K562 (cell line): ENCODE results near the gene TRMT112. TPM values are rescaled to one million over a fixed set of nuclear protein-coding genes. Genes with fewer than 3 reads are reported as not detected.

Source experiments
- ATAC-seq: fragments of 200-7000 bp; cut with Tn5 transposase; 3 replicates; pipeline ENCODE4 v1.9.1; 2020; ENCODE audit warnings: moderate library complexity
- BruUV-seq: library from RNA; stranded (reverse); fragments of 400-500 nt; replicated peaks from 2 replicates; lab custom pipeline; 2021; lab: Mats Ljungman, UMichigan
- CTCF ChIA-PET: fragments of 300-600 bp; formaldehyde crosslinking; extraction: SDS; loops from one replicate; lab custom pipeline; 2021; ENCODE audit warnings: low intra/inter-chr PET ratio; lab: Yijun Ruan, JAX
- POLR2A ChIA-PET: fragments of 300-600, 350-650 bp; sonication (Branson Sonifier 250); formaldehyde crosslinking; extraction: SDS; loops from one replicate; lab custom pipeline; 2021; ENCODE audit warnings: antibody characterized with exemption, inconsistent platforms; lab: Yijun Ruan, JAX
- DNase-seq, 4 experiments: peaks; one replicate each; pipeline versions ENCODE4 v3.0.0 to v3.0.0-alpha.2; 2011 to 2018; ENCODE audit warnings: low spot score in 3 of 4, mixed read lengths in 3 of 4; ENCODE audit errors: extremely low read depth in 1 of 4
- FAIRE-seq: peaks from 2 replicates; lab custom pipeline; 2011; peaks lifted over from hg19 to GRCh38; lab: Jason Lieb, UNC
- H2AFZ ChIP-seq: 2 replicates; pipeline ENCODE4 v1.6.0; 2011; ENCODE audit warnings: low read depth, low read length, control low read depth, inconsistent platforms
- H3K27ac ChIP-seq: fragments of 200-600 bp; 3 replicates; pipeline ENCODE4 v1.8.0; 2011; ENCODE audit warnings: low read depth, mild to moderate bottlenecking, control low read depth, inconsistent platforms, low read length, moderate library complexity, mixed read lengths; ENCODE audit errors: extremely low read depth
- H3K27me3 ChIP-seq, 2 experiments: fragments of 300-600 bp in 1 of 2; 2 replicates in 1 of 2; 3 replicates in 1 of 2; pipeline versions ENCODE4 v1.6.0 to v1.8.0; 2011; ENCODE audit warnings: inconsistent platforms in 2 of 2, low read length in 2 of 2, mild to moderate bottlenecking in 1 of 2, mixed read lengths in 1 of 2, moderate library complexity in 1 of 2; ENCODE audit not compliant: control insufficient read depth in 2 of 2, insufficient read depth in 2 of 2
- H3K36me3 ChIP-seq: fragments of 300-600 bp; 3 replicates; pipeline ENCODE4 v1.8.0; 2011; ENCODE audit warnings: mild to moderate bottlenecking, low read length, inconsistent platforms; ENCODE audit not compliant: control insufficient read depth, insufficient read depth
- H3K4me1 ChIP-seq, 2 experiments: fragments of 200-600 bp in 1 of 2; replicated peaks in 1 of 2; 2 replicates in 1 of 2; 3 replicates in 1 of 2; pipeline versions ENCODE4 v1.5.1 to v1.8.0; 2011; ENCODE audit warnings: inconsistent platforms in 2 of 2, low read length in 2 of 2, mild to moderate bottlenecking in 1 of 2, mixed read lengths in 1 of 2, moderate library complexity in 1 of 2; ENCODE audit not compliant: control insufficient read depth in 2 of 2, insufficient read depth in 2 of 2
- H3K4me2 ChIP-seq: 2 replicates; pipeline ENCODE4 v1.6.1; 2011; ENCODE audit warnings: low read length, control low read depth, inconsistent platforms, mixed read lengths; ENCODE audit not compliant: insufficient read depth
- H3K4me3 ChIP-seq: fragments of 200-600 bp; sonication (generic), shearing (Covaris generic); 2 replicates; pipeline ENCODE4 v1.5.1; 2016; ENCODE audit warnings: control low read depth, inconsistent platforms
- H3K79me2 ChIP-seq: fragments of 200-600 bp; 3 replicates; pipeline ENCODE4 v1.8.0; 2011; ENCODE audit warnings: low read length, inconsistent platforms; ENCODE audit not compliant: control insufficient read depth, insufficient read depth
- H3K9ac ChIP-seq, 2 experiments: 2 replicates each; pipeline versions ENCODE4 v1.6.0 to v1.6.1; 2011; ENCODE audit warnings: low read depth in 2 of 2, low read length in 2 of 2, control low read depth in 1 of 2, inconsistent platforms in 1 of 2, mild to moderate bottlenecking in 1 of 2, mixed read lengths in 1 of 2; ENCODE audit not compliant: insufficient read depth in 1 of 2
- H3K9me1 ChIP-seq: one replicate; pipeline ENCODE4 v1.6.0; 2011; ENCODE audit warnings: inconsistent platforms, mild to moderate bottlenecking, low read length, moderate library complexity; ENCODE audit not compliant: control insufficient read depth, insufficient read depth
- H3K9me3 ChIP-seq: replicated peaks from 2 replicates; pipeline ENCODE4 v1.5.1; 2011; ENCODE audit warnings: low read depth, low read length, inconsistent platforms; ENCODE audit not compliant: control insufficient read depth, insufficient read depth
- H4K20me1 ChIP-seq: replicated peaks from 2 replicates; pipeline ENCODE4 v1.6.1; 2011; ENCODE audit warnings: low read length, inconsistent platforms, mixed read lengths; ENCODE audit not compliant: control insufficient read depth, insufficient read depth
- C11orf30 ChIP-seq: fragments of 450-650 bp; IDR thresholded peaks from 2 replicates; pipeline ENCODE4 v1.6.1; 2016; ENCODE audit warnings: low read depth, mild to moderate bottlenecking
- CBX2 ChIP-seq: fragments of 200-600 bp; sonication (generic); IDR thresholded peaks from one replicate; pipeline ENCODE4 v1.6.1; 2012; ENCODE audit warnings: mild to moderate bottlenecking, low read length, inconsistent platforms; ENCODE audit not compliant: insufficient read depth, poor library complexity, severe bottlenecking
- CCNT2 ChIP-seq: IDR thresholded peaks from 2 replicates; pipeline ENCODE4 v1.6.1; 2011; ENCODE audit warnings: borderline replicate concordance, low read depth, mild to moderate bottlenecking, moderate library complexity, mixed read lengths, low read length; ENCODE audit not compliant: insufficient read length; ENCODE audit errors: extremely low read depth
- DPF2 ChIP-seq: fragments of 450-650 bp; IDR thresholded peaks from 2 replicates; pipeline ENCODE4 v1.6.1; 2016
- KLF10 ChIP-seq: fragments of 250-450 bp; sonication (Bioruptor Pico); IDR thresholded peaks from 2 replicates; pipeline ENCODE4 v1.6.1; 2021; ENCODE audit warnings: matching md5 sums
- SAFB ChIP-seq: fragments of 200-400 bp; formaldehyde crosslinking; IDR thresholded peaks from 2 replicates; pipeline ENCODE4 v1.6.1; 2017; ENCODE audit warnings: low read depth, low read length, borderline replicate concordance
- ZBTB43 ChIP-seq: sonication (generic); formaldehyde crosslinking; IDR thresholded peaks from 2 replicates; pipeline ENCODE4 v1.8.0; 2023; ENCODE audit warnings: mild to moderate bottlenecking, missing genetic modification reagents
- ZNF347 ChIP-seq: fragments of 450-650 bp; formaldehyde crosslinking; IDR thresholded peaks from 2 replicates; pipeline ENCODE4 v1.4.0; 2020; ENCODE audit warnings: low read depth, mild to moderate bottlenecking, moderate library complexity
- ZNF717 ChIP-seq: fragments of 250-450 bp; sonication (Bioruptor Pico); IDR thresholded peaks from 2 replicates; pipeline ENCODE4 v1.5.0; 2021
- ZNF79 ChIP-seq: fragments of 250-450 bp; sonication (Bioruptor Pico); IDR thresholded peaks from 2 replicates; pipeline ENCODE4 v1.4.0; 2020; ENCODE audit warnings: low read depth, mild to moderate bottlenecking, moderate library complexity
- whole genome bisulfite sequencing: fragments of 100-300 bp; shearing (Covaris generic); methylation state at CpG from one replicate; pipeline ENCODE4 v1.1.6; 2016; ENCODE audit warnings: low coverage, mixed read lengths; ENCODE audit not compliant: insufficient coverage; ENCODE audit errors: missing lambda C conversion rate; 5-methylcytosine and 5-hydroxymethylcytosine counted together
- in situ Hi-C: fragments of 300-500 bp; cut with MboI; formaldehyde crosslinking; loops from 4 replicates; pipeline ENCODE4 v1.15.0; 2018; ENCODE audit warnings: inconsistent platforms, mixed read lengths
- intact Hi-C: fragments of 100-400 bp; cut with micrococcal nuclease; formaldehyde crosslinking; loops from 2 replicates; pipeline ENCODE4 v1.14.2; 2022
- polyA plus RNA-seq, 8 experiments: library from polyadenylated mRNA; depleted of rRNA in 4 of 8; stranded (reverse) in 5 of 8; unstranded in 3 of 8; fragments of >200 nt; fragmentation: Nextera tagmentation in 2 of 8; fragmentation: Illumina TruSeq in 1 of 8; extraction: Ambion mirVana in 2 of 8; extraction: Trizol in 1 of 8; gene quantifications; 2 replicates each; pipeline versions ENCODE4 v1.2.1 to v1.2.3, GENCODE V29; 2011 to 2014; ENCODE audit warnings: inconsistent platforms in 1 of 8, missing spikeins in 1 of 8
- total RNA-seq, 7 experiments: library from RNA; depleted of rRNA in 6 of 7; stranded (reverse); fragments of >200 nt in 6 of 7; fragmentation: Illumina TruSeq in 2 of 7; extraction: Trizol in 2 of 7; gene quantifications; 2 replicates each; pipeline versions ENCODE4 v1.2.1 to v1.2.3, GENCODE V29; 2011 to 2021; ENCODE audit warnings: low replicate concordance in 1 of 7
- TF ChIP-seq, protein P1 (sequence below): fragments of 450-650 bp; IDR thresholded peaks from 2 replicates; pipeline ENCODE4 v1.6.1; 2017; ENCODE audit warnings: antibody characterized with exemption, mild to moderate bottlenecking
- TF ChIP-seq, protein P2 (sequence below): sonication (generic); formaldehyde crosslinking; IDR thresholded peaks from 2 replicates; pipeline ENCODE4 v1.8.1; 2023; ENCODE audit warnings: mild to moderate bottlenecking, missing genetic modification reagents

Gene TRMT112
- total and polyA plus RNA-seq, 9 of the 15 experiments (the other 6 are each of a cell fraction or from before 2014, with no cell fraction given) = 162 to 444 (median 300) TPM

- H3K4me1 ChIP-seq = peaks cover 26 to 54% of the 10 kb centered on the region in 2 experiments; a peak in 4 of 5 replicates
- CTCF ChIA-PET = interaction anchor here (0.6 to 2.0 kb wide), 3 partner anchors 14 to 1229 kb away, joined by 4 to 8 read pairs (median 4); partner anchors contain the start of genes PRDX5 and TRMT112
- no peak for TF ChIP-seq ZBTB43 (CRISPR knock-in tag)
- TF ChIP-seq ZNF79 = no peak
- TF ChIP-seq, protein P1, sequence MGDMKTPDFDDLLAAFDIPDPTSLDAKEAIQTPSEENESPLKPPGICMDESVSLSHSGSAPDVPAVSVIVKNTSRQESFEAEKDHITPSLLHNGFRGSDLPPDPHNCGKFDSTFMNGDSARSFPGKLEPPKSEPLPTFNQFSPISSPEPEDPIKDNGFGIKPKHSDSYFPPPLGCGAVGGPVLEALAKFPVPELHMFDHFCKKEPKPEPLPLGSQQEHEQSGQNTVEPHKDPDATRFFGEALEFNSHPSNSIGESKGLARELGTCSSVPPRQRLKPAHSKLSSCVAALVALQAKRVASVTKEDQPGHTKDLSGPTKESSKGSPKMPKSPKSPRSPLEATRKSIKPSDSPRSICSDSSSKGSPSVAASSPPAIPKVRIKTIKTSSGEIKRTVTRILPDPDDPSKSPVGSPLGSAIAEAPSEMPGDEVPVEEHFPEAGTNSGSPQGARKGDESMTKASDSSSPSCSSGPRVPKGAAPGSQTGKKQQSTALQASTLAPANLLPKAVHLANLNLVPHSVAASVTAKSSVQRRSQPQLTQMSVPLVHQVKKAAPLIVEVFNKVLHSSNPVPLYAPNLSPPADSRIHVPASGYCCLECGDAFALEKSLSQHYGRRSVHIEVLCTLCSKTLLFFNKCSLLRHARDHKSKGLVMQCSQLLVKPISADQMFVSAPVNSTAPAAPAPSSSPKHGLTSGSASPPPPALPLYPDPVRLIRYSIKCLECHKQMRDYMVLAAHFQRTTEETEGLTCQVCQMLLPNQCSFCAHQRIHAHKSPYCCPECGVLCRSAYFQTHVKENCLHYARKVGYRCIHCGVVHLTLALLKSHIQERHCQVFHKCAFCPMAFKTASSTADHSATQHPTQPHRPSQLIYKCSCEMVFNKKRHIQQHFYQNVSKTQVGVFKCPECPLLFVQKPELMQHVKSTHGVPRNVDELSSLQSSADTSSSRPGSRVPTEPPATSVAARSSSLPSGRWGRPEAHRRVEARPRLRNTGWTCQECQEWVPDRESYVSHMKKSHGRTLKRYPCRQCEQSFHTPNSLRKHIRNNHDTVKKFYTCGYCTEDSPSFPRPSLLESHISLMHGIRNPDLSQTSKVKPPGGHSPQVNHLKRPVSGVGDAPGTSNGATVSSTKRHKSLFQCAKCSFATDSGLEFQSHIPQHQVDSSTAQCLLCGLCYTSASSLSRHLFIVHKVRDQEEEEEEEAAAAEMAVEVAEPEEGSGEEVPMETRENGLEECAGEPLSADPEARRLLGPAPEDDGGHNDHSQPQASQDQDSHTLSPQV = peak; percentile 88; the same call in 1 of the 2 replicates
- TF ChIP-seq C11orf30 = no peak
- no peak for TF ChIP-seq ZNF717
- TF ChIP-seq CBX2 = no peak
- TF ChIP-seq CCNT2 = peak; percentile 91
- TF ChIP-seq, protein P2, sequence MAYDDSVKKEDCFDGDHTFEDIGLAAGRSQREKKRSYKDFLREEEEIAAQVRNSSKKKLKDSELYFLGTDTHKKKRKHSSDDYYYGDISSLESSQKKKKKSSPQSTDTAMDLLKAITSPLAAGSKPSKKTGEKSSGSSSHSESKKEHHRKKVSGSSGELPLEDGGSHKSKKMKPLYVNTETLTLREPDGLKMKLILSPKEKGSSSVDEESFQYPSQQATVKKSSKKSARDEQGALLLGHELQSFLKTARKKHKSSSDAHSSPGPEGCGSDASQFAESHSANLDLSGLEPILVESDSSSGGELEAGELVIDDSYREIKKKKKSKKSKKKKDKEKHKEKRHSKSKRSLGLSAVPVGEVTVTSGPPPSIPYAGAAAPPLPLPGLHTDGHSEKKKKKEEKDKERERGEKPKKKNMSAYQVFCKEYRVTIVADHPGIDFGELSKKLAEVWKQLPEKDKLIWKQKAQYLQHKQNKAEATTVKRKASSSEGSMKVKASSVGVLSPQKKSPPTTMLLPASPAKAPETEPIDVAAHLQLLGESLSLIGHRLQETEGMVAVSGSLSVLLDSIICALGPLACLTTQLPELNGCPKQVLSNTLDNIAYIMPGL (CRISPR knock-in tag) = 0 out of 2 replicates have a peak, but pooled peaks have one; percentile 25
- 0 out of 2 replicates have a peak, but pooled peaks have one; percentile 32 for TF ChIP-seq DPF2
- no peak for TF ChIP-seq SAFB
- no peak for TF ChIP-seq ZNF347 (CRISPR knock-in tag)
- no peak for TF ChIP-seq KLF10 (CRISPR knock-in tag)
These were observed 24.8 kb upstream of the TRMT112 start for GRCh38 chr11:64341851-64342791.

More at GRCh38 chr11:64341851-64342791, 24.8 kb upstream of the TRMT112 start:
- no peaks in the 10 kb centered on the region for H3K9me3 ChIP-seq
- no peaks in the 10 kb centered on the region for H3K9me1 ChIP-seq
- DNase-seq (peak; percentile 95 to 97 (median 96)), ATAC-seq (peak; percentile 95), FAIRE-seq (no peak)
- no peaks in the 10 kb centered on the region for H3K27me3 ChIP-seq
- in situ Hi-C loops = no loop called here
- peak overlapping the region; percentile 39 for H3K4me3 ChIP-seq
- intact Hi-C loops = loop anchor here (2.0 kb wide), 1 partner anchor 37 kb away; the partner anchor contains the start of gene ESRRA
- POLR2A ChIA-PET = interaction anchor here (0.6 to 2.6 kb wide), 12 partner anchors 11 to 523 kb away, joined by 3 to 20 read pairs (median 3); partner anchors contain the start of genes PRDX5 and TRMT112
- no TSS peak for BruUV-seq
- no peaks in the 10 kb centered on the region for H3K36me3 ChIP-seq
- WGBS = 18% methylated on average over 49 of the region's 55 CpGs
- peak overlapping the region; percentile 56 to 84 for H3K9ac ChIP-seq
- peak overlapping the region; percentile 51 for H3K4me2 ChIP-seq
- H3K27ac ChIP-seq = peak overlapping the region; percentile 54
- no peaks in the 10 kb centered on the region for H3K79me2 ChIP-seq
- H2AFZ ChIP-seq = peak overlapping the region; percentile 77
- H4K20me1 ChIP-seq = no peaks in the 10 kb centered on the region; the same call in 1 of the 2 replicates
